GM19025 (cell line): ENCODE results near the gene STX10.
"Not testable (repeated sequence)": the region's sequence is repeated elsewhere in the genome, so short reads cannot be mapped to it uniquely, and the experiment has no call there.

Experiments used
- ATAC-seq: cut with Tn5 transposase; IDR thresholded peaks from one replicate; pipeline ENCODE4 v1.9.1; 2021; ENCODE audit warnings: mild to moderate bottlenecking, low read depth, moderate library complexity; ENCODE audit not compliant: unreplicated experiment

The STX10 gene

GRCh38 chr19:13149173-13149627 is 975 bp downstream of the STX10 start:
- not testable (repeated sequence) for ATAC-seq

GRCh38 chr19:13146763-13147563 is 3.2 kb downstream of the STX10 start:
- no peak for ATAC-seq

DNA sequence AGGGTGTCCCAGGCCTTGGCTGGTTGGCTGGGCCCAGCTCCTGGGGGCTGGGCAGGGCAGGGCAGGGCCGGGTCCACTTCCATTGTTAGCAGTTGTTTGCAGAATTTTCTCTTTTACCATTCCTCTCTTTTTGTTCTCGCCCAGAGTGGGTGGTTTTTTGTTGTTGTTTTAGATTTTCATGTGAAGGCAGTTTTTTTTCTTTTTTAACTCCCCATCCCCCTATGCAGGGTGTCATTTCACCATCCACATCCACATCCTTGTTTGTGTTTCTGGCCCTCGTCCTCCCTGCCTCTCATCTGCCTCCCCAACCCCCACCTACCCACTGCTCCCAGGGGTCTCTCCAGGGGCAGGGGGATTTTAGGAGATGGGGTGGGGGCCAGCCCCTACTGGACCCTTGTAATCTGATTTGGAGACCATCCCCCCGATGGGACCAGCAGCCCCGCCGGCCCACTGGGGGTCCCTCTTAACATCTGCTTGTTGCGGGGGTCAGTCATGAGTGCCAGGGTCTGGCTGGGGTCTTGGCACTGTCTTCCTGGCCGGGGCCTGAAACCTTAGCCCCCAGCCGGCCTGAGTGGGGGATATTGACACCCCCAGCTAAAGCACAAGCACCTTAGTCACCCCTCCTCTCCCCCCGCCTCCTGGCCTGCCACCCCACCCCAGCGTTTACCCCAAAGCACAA is 10.4 kb downstream of the STX10 start:
- ATAC-seq: no peak

GRCh38 chr19:13138916-13139198 is 11.3 kb downstream of the STX10 start:
- no peak for ATAC-seq

DNA sequence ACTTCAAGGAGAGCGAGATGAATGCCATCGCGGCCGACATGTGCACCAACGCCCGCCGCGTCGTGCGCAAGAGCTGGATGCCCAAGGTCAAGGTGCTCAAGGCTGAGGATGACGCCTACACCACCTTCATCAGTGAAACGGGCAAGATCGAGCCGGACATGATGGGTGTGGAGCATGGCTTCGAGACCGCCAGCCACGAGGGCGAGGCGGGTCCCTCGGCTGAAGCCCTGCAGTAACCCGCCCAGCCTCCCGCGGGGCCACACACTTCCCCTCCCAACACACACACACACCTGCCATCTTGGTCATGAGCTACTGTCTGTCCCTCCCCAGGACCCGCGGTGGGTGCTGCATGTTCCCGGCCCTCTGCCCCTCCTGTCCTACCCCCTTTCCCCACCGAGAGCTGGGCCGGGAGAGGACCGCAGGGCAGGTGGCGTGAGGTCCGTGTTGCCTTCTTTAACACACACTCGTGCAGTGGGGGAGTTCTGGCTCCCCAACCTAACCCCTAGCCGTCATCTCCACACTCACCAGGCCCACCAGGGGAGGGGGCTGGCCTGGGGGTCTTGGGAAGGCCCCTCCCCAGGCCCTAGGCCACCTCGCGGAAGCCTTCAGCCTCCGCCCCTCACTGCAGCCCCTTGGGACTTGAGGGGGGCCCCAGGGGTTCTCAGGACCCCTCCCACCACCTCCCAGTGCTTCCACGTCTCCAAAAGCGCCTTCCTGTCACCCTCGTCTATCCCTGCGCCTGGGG is 11.8 kb downstream of the STX10 start:
- ATAC-seq: no peak

DNA sequence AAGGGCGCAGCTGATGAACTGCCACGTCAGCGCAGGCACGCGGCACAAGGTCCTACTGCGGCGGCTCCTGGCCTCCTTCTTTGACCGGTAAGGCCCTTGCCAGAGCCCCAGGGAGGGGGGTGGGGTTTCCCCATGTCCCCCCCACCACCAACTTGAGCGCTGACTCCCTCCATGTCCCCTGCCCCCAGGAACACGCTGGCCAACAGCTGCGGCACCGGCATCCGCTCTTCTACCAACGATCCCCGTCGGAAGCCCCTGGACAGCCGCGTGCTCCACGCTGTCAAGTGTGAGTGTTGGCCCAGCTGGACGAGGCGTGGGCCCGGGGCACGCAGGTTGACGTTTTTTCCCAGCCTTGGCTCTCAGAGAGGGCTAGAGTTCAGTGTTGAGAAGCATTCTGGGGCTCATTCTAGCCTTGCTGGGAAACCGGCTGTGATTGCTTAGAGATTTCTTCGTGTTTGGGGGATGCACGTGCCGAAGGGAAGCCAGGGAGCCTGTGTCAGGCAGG is 12.8 kb downstream of the STX10 start:
- no peak for ATAC-seq

DNA sequence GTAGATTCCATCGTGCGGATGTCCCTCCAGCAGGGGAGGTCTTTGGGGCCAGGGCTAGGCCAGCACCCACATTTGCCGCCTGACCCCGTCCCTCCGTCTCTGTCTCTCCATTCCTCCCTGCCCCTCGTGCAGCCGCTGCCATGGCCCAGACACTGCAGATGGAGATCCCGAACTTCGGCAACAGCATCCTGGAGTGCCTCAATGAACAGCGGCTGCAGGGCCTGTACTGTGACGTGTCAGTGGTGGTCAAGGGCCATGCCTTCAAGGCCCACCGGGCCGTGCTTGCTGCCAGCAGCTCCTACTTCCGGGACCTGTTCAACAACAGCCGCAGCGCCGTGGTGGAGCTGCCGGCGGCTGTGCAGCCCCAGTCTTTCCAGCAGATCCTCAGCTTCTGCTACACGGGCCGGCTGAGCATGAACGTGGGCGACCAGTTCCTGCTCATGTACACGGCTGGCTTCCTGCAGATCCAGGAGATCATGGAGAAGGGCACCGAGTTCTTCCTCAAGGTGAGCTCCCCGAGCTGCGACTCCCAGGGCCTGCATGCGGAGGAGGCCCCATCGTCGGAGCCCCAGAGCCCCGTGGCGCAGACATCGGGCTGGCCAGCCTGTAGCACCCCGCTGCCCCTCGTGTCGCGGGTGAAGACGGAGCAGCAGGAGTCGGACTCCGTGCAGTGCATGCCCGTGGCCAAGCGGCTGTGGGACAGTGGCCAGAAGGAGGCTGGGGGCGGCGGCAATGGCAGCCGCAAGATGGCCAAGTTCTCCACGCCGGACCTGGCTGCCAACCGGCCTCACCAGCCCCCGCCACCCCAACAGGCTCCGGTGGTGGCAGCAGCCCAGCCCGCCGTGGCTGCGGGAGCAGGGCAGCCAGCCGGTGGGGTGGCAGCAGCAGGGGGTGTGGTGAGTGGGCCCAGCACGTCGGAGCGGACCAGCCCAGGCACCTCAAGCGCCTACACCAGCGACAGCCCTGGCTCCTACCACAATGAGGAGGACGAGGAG is 14.8 kb downstream of the STX10 start:
- no peak for ATAC-seq

DNA sequence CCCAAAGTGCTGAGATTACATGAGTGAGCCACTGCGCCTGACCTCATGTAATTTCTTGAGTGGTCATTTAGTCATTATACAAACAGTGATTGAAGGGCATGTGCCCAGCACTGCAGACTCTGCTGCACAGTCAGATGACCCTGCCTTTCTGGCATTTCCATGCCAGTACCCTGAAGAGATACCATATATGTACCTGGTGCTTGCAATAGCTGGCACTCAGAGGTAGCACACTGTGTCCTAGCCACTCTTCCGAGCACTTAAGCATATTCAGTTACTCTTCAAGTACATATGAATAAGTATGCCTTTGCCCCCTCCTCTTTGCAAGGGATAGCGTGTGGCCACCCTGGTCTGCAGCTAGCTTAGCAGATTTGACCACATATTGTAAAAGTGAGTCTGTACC is 15.5 kb downstream of the STX10 start:
- ATAC-seq: no peak

- no peak for ATAC-seq
These were observed 16.8 kb downstream of the STX10 start for GRCh38 chr19:13133241-13133870.

GRCh38 chr19:13132471-13133180 is 17.5 kb downstream of the STX10 start:
- no peak for ATAC-seq

DNA sequence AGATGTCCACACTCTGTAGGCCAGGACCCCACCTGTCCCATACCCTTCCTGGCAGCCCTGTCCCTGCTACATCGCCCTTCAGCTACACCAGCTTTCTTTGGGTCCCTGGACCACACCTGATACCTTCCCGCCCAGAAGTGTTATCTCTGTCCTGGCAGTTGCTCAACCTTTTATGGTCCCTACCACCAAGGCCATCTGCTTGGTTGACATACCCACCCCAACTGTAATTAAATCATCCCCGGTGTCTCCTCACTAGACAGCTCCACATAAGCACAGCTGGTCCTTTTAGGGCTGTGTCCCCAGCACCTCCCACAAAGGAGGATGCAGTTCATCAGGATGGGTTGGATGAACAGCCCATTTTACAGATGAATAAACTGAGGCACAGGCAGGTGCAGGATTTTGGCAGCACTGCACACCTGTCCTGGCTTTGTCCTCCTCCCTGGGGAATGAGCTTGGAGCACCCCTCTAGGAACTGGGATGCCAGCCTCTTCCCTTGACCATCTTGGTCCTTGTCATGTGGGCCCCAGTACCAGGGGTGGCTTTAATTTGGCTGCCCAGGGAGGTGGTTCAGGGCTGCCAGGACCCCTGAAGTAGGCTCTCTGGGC is 19.2 kb downstream of the STX10 start:
- no peak for ATAC-seq

- ATAC-seq: no peak
These were observed 20.8 kb downstream of the STX10 start for GRCh38 chr19:13129384-13129783.

GRCh38 chr19:13128583-13128982 is 21.6 kb downstream of the STX10 start:
- no peak for ATAC-seq

- no peak for ATAC-seq
These were observed 22.2 kb downstream of the STX10 start for GRCh38 chr19:13127811-13128575.

DNA sequence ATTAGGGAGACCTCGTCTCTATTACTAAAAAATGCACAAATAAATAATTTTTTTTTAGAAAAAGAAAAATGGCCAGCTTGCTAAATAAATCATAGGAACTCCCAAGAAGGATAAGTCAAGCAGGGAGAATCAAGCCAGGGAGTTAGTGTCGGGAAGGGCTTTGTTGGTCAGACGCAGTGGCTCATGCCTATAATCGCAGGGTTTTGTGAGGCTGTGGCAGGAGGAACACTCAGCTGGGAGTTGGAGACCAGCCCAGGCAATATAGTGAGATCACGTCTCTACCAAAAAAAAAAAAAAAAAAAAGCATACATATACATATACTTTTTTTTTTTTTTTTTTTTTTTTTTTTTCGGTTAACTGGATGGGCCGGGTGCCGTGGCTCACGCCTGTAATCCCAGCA is 23.1 kb downstream of the STX10 start:
- ATAC-seq: no peak

DNA sequence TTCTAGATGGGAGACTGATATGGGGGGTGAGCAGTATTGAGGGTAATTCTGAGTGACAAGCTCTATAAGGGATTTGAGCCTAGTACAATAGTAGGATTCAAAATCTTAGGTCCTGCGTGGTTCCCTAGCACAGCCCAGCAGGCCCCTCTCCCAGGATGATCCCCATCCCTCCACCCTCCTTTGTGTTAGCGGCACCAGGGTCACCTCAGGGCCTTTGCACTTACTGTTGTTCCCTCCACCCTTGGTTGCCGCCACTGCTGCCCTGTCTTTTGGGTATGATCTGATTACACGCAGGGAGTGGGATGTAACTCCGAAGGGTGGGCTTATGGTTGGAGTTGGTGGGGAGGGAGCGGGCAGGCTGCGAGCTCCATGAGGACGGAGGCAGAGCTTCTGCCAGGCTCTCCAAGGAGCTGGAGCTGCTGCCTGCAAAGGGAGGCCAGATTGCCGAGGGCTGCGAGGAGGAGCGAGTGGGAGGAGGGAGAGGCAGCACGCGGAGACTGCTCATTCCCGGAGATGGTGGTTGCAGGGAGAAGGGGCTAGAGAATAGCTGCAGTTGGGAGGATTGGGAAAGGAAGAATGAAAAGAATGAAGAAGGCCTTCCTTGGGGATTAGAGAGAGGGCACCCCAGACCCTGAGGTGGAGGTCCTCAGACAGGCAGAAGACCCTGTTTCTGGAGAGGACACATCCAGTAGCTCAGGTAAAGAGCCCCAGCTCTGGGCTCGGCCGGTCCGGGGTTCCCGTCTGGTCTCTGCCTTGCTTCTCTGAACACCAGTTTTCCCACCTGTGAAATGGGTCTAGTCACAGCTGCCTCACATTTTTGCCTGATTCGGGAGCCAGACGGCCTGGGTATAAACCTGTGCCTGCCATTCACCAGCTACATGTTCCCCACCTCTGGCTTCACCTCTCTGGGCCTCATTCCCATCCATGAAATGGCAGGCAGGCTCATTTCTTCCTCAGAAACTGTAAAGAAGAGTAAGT is 26.9 kb downstream of the STX10 start:
- ATAC-seq: no peak
